ENCODE results near the gene NME9. TPM values are rescaled to one million over a fixed set of nuclear protein-coding genes. Genes with fewer than 3 reads are reported as not detected.

The NME9 gene
- total RNA-seq, 2 donors from 2014 or later: not detected

- DNase-seq (ENCODE audit: low spot score) (no peak), ATAC-seq (no peak)
- Mint-ChIP-seq H3K4me3 (no peak overlapping the region), H3K27me3 (no peaks in the 10 kb centered on the region), H3K36me3 (peaks cover 17% of the 10 kb centered on the region), H3K4me1 (ENCODE audit: low read depth in 2 of 2) (peaks cover 4 to 7% of the 10 kb centered on the region in 2 donors), H3K27ac (no peak overlapping the region), H3K9me3 (no peaks in the 10 kb centered on the region)
These were observed 59.4 kb downstream of the NME9 start for GRCh38 chr3:138270245-138270644.

DNA sequence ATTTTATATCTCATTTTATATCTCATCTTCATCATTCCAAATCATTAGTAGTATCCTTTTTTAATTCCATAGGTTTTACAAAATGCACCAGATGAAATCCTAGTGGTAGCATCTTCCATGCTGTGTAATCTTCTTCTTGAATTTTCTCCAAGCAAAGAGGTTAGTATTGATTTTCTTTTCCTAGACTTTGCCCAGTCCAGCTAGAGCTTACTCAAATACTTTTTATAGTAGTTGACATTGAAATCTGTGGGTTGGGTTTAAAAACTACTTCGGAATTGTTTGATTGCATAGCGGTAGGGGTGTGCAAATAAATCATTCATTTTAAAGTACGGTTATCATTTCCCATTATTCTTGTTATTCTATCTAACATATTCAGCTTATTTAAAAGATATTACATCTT lies 62.6 kb downstream of the NME9 start:
- Mint-ChIP-seq H3K9me3 (no peaks in the 10 kb centered on the region), H3K27me3 (no peaks in the 10 kb centered on the region), H3K4me3 (no peak overlapping the region), H3K4me1 (ENCODE audit: low read depth in 2 of 2) (peaks cover 4 to 5% of the 10 kb centered on the region in 2 donors), H3K36me3 (peaks cover 11% of the 10 kb centered on the region), H3K27ac (no peak overlapping the region)
- no peak for DNase-seq (ENCODE audit: low spot score)
- ATAC-seq: no peak

- H3K4me3 Mint-ChIP-seq: no peak overlapping the region
- H3K4me1 Mint-ChIP-seq (ENCODE audit: low read depth in 2 of 2): peaks cover 2 to 4% of the 10 kb centered on the region in 2 donors
- H3K36me3 Mint-ChIP-seq: peaks cover 13% of the 10 kb centered on the region
- H3K9me3 Mint-ChIP-seq: no peaks in the 10 kb centered on the region
- DNase-seq (ENCODE audit: low spot score) (no peak), ATAC-seq (no peak)
- H3K27me3 Mint-ChIP-seq: no peaks in the 10 kb centered on the region
- no peak overlapping the region for H3K27ac Mint-ChIP-seq
These were observed 63.9 kb downstream of the NME9 start for GRCh38 chr3:138265745-138266144.

DNA sequence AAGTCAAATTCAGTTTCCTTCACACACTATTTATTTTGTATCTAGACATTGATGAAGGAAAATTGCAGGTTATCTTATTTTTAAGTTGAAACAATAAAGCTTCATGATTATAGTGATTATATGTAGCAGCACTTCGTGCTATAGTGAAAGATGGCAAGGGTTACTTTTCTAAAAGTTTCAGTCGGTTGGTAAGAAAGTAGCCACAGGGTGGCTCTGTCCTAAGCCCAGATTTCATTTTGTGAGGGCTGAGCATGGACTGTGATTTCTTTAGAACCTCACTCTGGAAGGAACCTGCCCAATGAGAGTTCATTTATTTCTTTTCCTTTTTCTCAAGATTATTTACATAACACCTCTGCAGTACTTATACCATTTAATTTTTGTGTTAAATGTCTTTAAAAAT lies 66.5 kb downstream of the NME9 start:
- Mint-ChIP-seq H3K36me3 (peaks cover 13% of the 10 kb centered on the region), H3K27me3 (no peaks in the 10 kb centered on the region), H3K4me1 (ENCODE audit: low read depth in 2 of 2) (peaks cover 2 to 4% of the 10 kb centered on the region in 2 donors), H3K27ac (no peak overlapping the region), H3K9me3 (no peaks in the 10 kb centered on the region), H3K4me3 (no peak overlapping the region)
- ATAC-seq (no peak), DNase-seq (ENCODE audit: low spot score) (no peak)

GRCh38 chr3:138260611-138261010 lies 69.0 kb downstream of the NME9 start:
- H3K27ac Mint-ChIP-seq: no peak overlapping the region
- no peaks in the 10 kb centered on the region for H3K27me3 Mint-ChIP-seq
- DNase-seq (ENCODE audit: low spot score) (no peak), ATAC-seq (no peak)
- peaks cover 13% of the 10 kb centered on the region for H3K36me3 Mint-ChIP-seq
- H3K4me3 Mint-ChIP-seq: no peak overlapping the region
- peaks cover 2 to 4% of the 10 kb centered on the region in 2 donors for H3K4me1 Mint-ChIP-seq (ENCODE audit: low read depth in 2 of 2)
- no peaks in the 10 kb centered on the region for H3K9me3 Mint-ChIP-seq

DNA sequence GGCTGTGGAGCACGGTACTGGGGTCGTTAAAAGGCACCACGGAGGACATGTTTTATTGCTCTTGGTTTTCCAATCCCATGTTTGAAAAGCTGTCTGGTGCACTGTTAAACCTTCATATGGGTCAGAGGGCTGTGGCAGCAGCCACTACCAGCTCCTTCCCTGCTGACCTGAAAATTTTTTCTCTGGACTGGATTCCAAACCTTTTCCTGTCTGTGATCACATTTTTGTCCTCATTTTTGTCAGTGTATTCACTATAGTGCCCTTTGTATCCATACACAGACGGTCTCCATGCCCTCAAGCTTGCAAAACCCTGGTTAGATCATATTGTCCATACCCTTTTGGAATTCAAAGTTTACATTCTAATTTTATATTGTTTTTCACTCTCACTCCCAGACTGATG lies 70.5 kb downstream of the NME9 start:
- no peak for DNase-seq (ENCODE audit: low spot score)
- H3K27ac Mint-ChIP-seq: no peak overlapping the region
- H3K9me3 Mint-ChIP-seq: no peaks in the 10 kb centered on the region
- peaks cover 2 to 4% of the 10 kb centered on the region in 2 donors for H3K4me1 Mint-ChIP-seq (ENCODE audit: low read depth in 2 of 2)
- no peak for ATAC-seq
- no peaks in the 10 kb centered on the region for H3K27me3 Mint-ChIP-seq
- peaks cover 7% of the 10 kb centered on the region for H3K36me3 Mint-ChIP-seq
- H3K4me3 Mint-ChIP-seq: no peak overlapping the region

GRCh38 chr3:138257986-138258385 lies 71.7 kb downstream of the NME9 start:
- DNase-seq (ENCODE audit: low spot score): no peak
- H3K27me3 Mint-ChIP-seq: no peaks in the 10 kb centered on the region
- no peaks in the 10 kb centered on the region for H3K9me3 Mint-ChIP-seq
- no peak overlapping the region for H3K27ac Mint-ChIP-seq
- H3K4me3 Mint-ChIP-seq: no peak overlapping the region
- H3K4me1 Mint-ChIP-seq (ENCODE audit: low read depth in 2 of 2): peaks cover 2 to 4% of the 10 kb centered on the region in 2 donors
- peaks cover 7% of the 10 kb centered on the region for H3K36me3 Mint-ChIP-seq
- ATAC-seq: no peak

DNA sequence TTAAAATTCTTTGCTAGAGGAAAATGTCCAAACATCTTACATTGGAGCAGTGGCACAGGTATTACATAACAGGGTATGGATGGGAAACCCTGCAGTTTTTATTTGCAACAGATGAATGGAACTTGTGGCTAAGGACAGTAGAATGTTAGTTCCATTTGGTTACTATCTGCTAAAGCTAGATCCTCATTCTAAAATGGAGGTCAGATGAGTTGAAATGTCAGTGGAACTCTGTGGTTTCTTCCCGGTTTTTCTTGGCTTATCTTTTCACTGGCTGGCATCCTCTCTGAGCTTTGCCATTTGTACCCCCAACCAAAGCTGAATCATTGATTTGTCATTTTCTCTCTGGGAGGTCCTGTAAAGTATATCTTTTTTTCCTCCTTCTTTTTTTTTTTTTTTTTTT lies 73.6 kb downstream of the NME9 start:
- ATAC-seq: no peak
- H3K36me3 Mint-ChIP-seq: no peaks in the 10 kb centered on the region

GRCh38 chr3:138254216-138254615 lies 75.4 kb downstream of the NME9 start:
- ATAC-seq (no peak), DNase-seq (ENCODE audit: low spot score) (no peak)
- H3K27ac Mint-ChIP-seq: no peak overlapping the region
- no peak overlapping the region for H3K4me3 Mint-ChIP-seq
- no peaks in the 10 kb centered on the region for H3K27me3 Mint-ChIP-seq
- H3K36me3 Mint-ChIP-seq: no peaks in the 10 kb centered on the region
- H3K9me3 Mint-ChIP-seq: no peaks in the 10 kb centered on the region
- H3K4me1 Mint-ChIP-seq (ENCODE audit: low read depth in 2 of 2): no peaks in the 10 kb centered on the region

More for the DNA sequence above, 73.6 kb downstream of the NME9 start:
- H3K27me3 Mint-ChIP-seq: no peaks in the 10 kb centered on the region
- no peak for DNase-seq (ENCODE audit: low spot score)
- H3K27ac Mint-ChIP-seq: no peak overlapping the region
- no peaks in the 10 kb centered on the region for H3K9me3 Mint-ChIP-seq
- H3K4me3 Mint-ChIP-seq: no peak overlapping the region
- H3K4me1 Mint-ChIP-seq (ENCODE audit: low read depth in 2 of 2): peaks cover 0 to 1% of the 10 kb centered on the region in 2 donors

- Mint-ChIP-seq H3K4me3 (no peak overlapping the region), H3K36me3 (peaks cover 2% of the 10 kb centered on the region), H3K4me1 (ENCODE audit: low read depth in 2 of 2) (no peaks in the 10 kb centered on the region), H3K9me3 (no peaks in the 10 kb centered on the region), H3K27me3 (no peaks in the 10 kb centered on the region), H3K27ac (no peak overlapping the region)
- DNase-seq (ENCODE audit: low spot score) (no peak), ATAC-seq (no peak)
These were observed 76.0 kb downstream of the NME9 start for GRCh38 chr3:138253609-138254008.

Other genes starting within 250 kb of the NME9 start
- not detected for gene DZIP1L, start 214.2 kb downstream of the NME9 start, total RNA-seq
- not detected for gene A4GNT, start 197.5 kb downstream of the NME9 start, total RNA-seq
- 10 to 100 TPM; 21.6 to 23.4 TPM for gene DBR1, start 154.9 kb downstream of the NME9 start, total RNA-seq
- gene ARMC8, start 142.6 kb downstream of the NME9 start, total RNA-seq: 10 to 100 TPM; 50.2 to 56.6 TPM
- gene MRAS, start 18.7 kb upstream of the NME9 start, total RNA-seq: 10 to 100 TPM in 1 of 2 donors, 1 to 10 TPM in 1; 2.8 to 12.3 TPM
- gene ESYT3, start 104.8 kb upstream of the NME9 start, total RNA-seq: not detected

All from natural killer cell treated with Interleukin-12 subunit alpha and Interleukin-12 subunit beta and Interleukin-15 and Interleukin-18, amount 100 ng/mL, for 72 hours (primary cell).